Occipital lobe (tissue), 2 donors: ENCODE measurements around the gene UTS2B. TPM values are rescaled to one million over a fixed set of nuclear protein-coding genes. Genes with fewer than 3 reads are reported as not detected.

Source experiments
- DNase-seq: peaks from one replicate; lab custom pipeline; 2025; lab: John Stamatoyannopoulos, UW
- total RNA-seq: library from RNA; depleted of rRNA; stranded (reverse); fragments of >200 nt; gene quantifications from one replicate; pipeline ENCODE4 v1.2.3, GENCODE V29; 2014

The UTS2B gene
- total RNA-seq, 1 donor from 2014 or later: 1.6 TPM

GRCh38 chr3:191327526-191327925, 2.8 kb downstream of the UTS2B start:
- DNase-seq: no peak

GRCh38 chr3:191324936-191325335, 5.4 kb downstream of the UTS2B start:
- no peak for DNase-seq

- no peak for DNase-seq
Observed at GRCh38 chr3:191321019-191321767, 9.1 kb downstream of the UTS2B start.

GRCh38 chr3:191320316-191320715, 10.0 kb downstream of the UTS2B start:
- no peak for DNase-seq

- DNase-seq: no peak
Observed at GRCh38 chr3:191316876-191317603, 13.3 kb downstream of the UTS2B start.

- no peak for DNase-seq
Observed at GRCh38 chr3:191314109-191314728, 16.1 kb downstream of the UTS2B start.

GRCh38 chr3:191313296-191313695, 17.0 kb downstream of the UTS2B start:
- no peak for DNase-seq

GRCh38 chr3:191307341-191307740, 23.0 kb downstream of the UTS2B start:
- no peak for DNase-seq

- no peak for DNase-seq
Observed at GRCh38 chr3:191306428-191306827, 23.9 kb downstream of the UTS2B start.

GRCh38 chr3:191303596-191303995, 26.7 kb downstream of the UTS2B start:
- DNase-seq: no peak

GRCh38 chr3:191302451-191302850, 27.9 kb downstream of the UTS2B start:
- no peak for DNase-seq

GRCh38 chr3:191301782-191302411, 28.4 kb downstream of the UTS2B start:
- no peak for DNase-seq

GRCh38 chr3:191301017-191301416, 29.3 kb downstream of the UTS2B start:
- no peak for DNase-seq

- DNase-seq: no peak
Observed at GRCh38 chr3:191300422-191300821, 29.9 kb downstream of the UTS2B start.

GRCh38 chr3:191298846-191299245, 31.5 kb downstream of the UTS2B start:
- DNase-seq: no peak

- DNase-seq: no peak
Observed at GRCh38 chr3:191296041-191296541, 34.2 kb downstream of the UTS2B start.

GRCh38 chr3:191294291-191294690, 36.0 kb downstream of the UTS2B start:
- DNase-seq: no peak

GRCh38 chr3:191292243-191293015, 37.9 kb downstream of the UTS2B start:
- no peak for DNase-seq

GRCh38 chr3:191290311-191291025, 39.9 kb downstream of the UTS2B start:
- DNase-seq: no peak

GRCh38 chr3:191283400-191283799, 46.9 kb downstream of the UTS2B start:
- DNase-seq: no peak
